Measurements from ENCODE around the gene HDLBP. TPM values are rescaled to one million over a fixed set of nuclear protein-coding genes. Genes with fewer than 3 reads are reported as not detected.

The HDLBP gene
- total and polyA plus RNA-seq, 10 of the 15 experiments (the other 5 are each of a cell fraction or from before 2014, with no cell fraction given) = 19.5 to 383 (median 249) TPM

- no peak for TF ChIP-seq PRDM15 (CRISPR knock-in tag; IDR thresholded peaks at IDR 0.05)
- no peak for TF ChIP-seq E2F8 (IDR thresholded peaks at IDR 0.05; ENCODE audit: low read depth, partially characterized antibody)
- no peak for TF ChIP-seq YBX1 (IDR thresholded peaks at IDR 0.05)
- TF ChIP-seq SREBF1 (IDR thresholded peaks at IDR 0.05; ENCODE audit: low read length) = no peak
- TF ChIP-seq KAT2A (conservative IDR thresholded peaks at IDR 0.05; ENCODE audit: control insufficient read depth, low read depth, low read length) = no peak
- no peak for TF ChIP-seq ZNF592 (IDR thresholded peaks at IDR 0.05)
Observed at GRCh38 chr2:241195506-241196130, 119.9 kb downstream of the HDLBP start (continued).

All from GM12878 (cell line).